GM21528 (cell line): Measurements from ENCODE around the gene ALDH3A2.
"Not testable (repeated sequence)": the region's sequence is repeated elsewhere in the genome, so short reads cannot be mapped to it uniquely, and the experiment has no call there.

Experiments
- ATAC-seq: cut with Tn5 transposase; IDR thresholded peaks from one replicate; pipeline ENCODE4 v1.9.1; 2021; ENCODE audit warnings: mild to moderate bottlenecking, moderate library complexity; ENCODE audit not compliant: unreplicated experiment, low FRiP score

ALDH3A2 gene

GRCh38 chr17:19676896-19677295 is 28.3 kb downstream of the ALDH3A2 start:
- no peak for ATAC-seq

GRCh38 chr17:19677736-19678379 is 29.3 kb downstream of the ALDH3A2 start:
- no peak for ATAC-seq

GRCh38 chr17:19678581-19679453 is 30.3 kb downstream of the ALDH3A2 start:
- ATAC-seq = no peak

GRCh38 chr17:19683117-19683516 is 34.6 kb downstream of the ALDH3A2 start:
- no peak for ATAC-seq

- not testable (repeated sequence) for ATAC-seq
Observed at GRCh38 chr17:19684909-19685580, 36.5 kb downstream of the ALDH3A2 start.

- no peak for ATAC-seq
Observed at GRCh38 chr17:19686400-19687090, 38.0 kb downstream of the ALDH3A2 start.

GRCh38 chr17:19702217-19702641 is 53.7 kb downstream of the ALDH3A2 start:
- ATAC-seq = no peak

GRCh38 chr17:19703106-19703827 is 54.7 kb downstream of the ALDH3A2 start:
- ATAC-seq = no peak

- no peak for ATAC-seq
Observed at GRCh38 chr17:19703828-19704613, 55.5 kb downstream of the ALDH3A2 start.

- no peak for ATAC-seq
Observed at GRCh38 chr17:19705201-19705600, 56.6 kb downstream of the ALDH3A2 start.

GRCh38 chr17:19705771-19706770 is 57.5 kb downstream of the ALDH3A2 start:
- ATAC-seq = no peak

- ATAC-seq = no peak
Observed at GRCh38 chr17:19706791-19707727, 58.5 kb downstream of the ALDH3A2 start.

- ATAC-seq = no peak
Observed at GRCh38 chr17:19707728-19708221, 59.2 kb downstream of the ALDH3A2 start.

- no peak for ATAC-seq
Observed at GRCh38 chr17:19708431-19709175, 60.1 kb downstream of the ALDH3A2 start.

GRCh38 chr17:19709841-19710240 is 61.3 kb downstream of the ALDH3A2 start:
- ATAC-seq = no peak

GRCh38 chr17:19712436-19713004 is 64.0 kb downstream of the ALDH3A2 start:
- ATAC-seq = no peak
